Measurements from ENCODE around the gene KCNIP3.

GRCh38 chr2:95279435-95280035 is 17.6 kb upstream of the KCNIP3 start:
- TF ChIP-seq POLR2A (IDR thresholded peaks at IDR 0.05): no peak
- TF ChIP-seq, protein P1, sequence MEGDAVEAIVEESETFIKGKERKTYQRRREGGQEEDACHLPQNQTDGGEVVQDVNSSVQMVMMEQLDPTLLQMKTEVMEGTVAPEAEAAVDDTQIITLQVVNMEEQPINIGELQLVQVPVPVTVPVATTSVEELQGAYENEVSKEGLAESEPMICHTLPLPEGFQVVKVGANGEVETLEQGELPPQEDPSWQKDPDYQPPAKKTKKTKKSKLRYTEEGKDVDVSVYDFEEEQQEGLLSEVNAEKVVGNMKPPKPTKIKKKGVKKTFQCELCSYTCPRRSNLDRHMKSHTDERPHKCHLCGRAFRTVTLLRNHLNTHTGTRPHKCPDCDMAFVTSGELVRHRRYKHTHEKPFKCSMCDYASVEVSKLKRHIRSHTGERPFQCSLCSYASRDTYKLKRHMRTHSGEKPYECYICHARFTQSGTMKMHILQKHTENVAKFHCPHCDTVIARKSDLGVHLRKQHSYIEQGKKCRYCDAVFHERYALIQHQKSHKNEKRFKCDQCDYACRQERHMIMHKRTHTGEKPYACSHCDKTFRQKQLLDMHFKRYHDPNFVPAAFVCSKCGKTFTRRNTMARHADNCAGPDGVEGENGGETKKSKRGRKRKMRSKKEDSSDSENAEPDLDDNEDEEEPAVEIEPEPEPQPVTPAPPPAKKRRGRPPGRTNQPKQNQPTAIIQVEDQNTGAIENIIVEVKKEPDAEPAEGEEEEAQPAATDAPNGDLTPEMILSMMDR (IDR thresholded peaks at IDR 0.05 in 8 of 11, conservative IDR thresholded peaks at IDR 0.05 in 3 of 11): no peak
